ENCODE data around the gene GCM1. TPM values are rescaled to one million over a fixed set of nuclear protein-coding genes. Genes with fewer than 3 reads are reported as not detected.

The GCM1 gene
- total RNA-seq, 2 experiments from 2014 or later: not detected

GRCh38 chr6:53115113-53115512 is 33.5 kb downstream of the GCM1 start:
- CTCF ChIA-PET: no interaction called here

GRCh38 chr6:53113742-53114141 is 34.9 kb downstream of the GCM1 start:
- DNase-seq: no peak
- Mint-ChIP-seq H3K9me3 (no peaks in the 10 kb centered on the region), H3K27ac (no peak overlapping the region), H3K4me3 (no peak overlapping the region), H3K27me3 (peaks cover 2% of the 10 kb centered on the region), H3K4me1 (peaks cover 21% of the 10 kb centered on the region), H3K36me3 (ENCODE audit: low read depth) (no peaks in the 10 kb centered on the region)
- ChIA-PET POLR2A (interaction anchor here (0.5 kb wide), 1 partner anchor 177 kb away, joined by 3 read pairs; no protein-coding TSS in a partner anchor), CTCF (interaction anchor here (0.6 kb wide), 1 partner anchor 290 kb away, joined by 3 read pairs; no protein-coding TSS in a partner anchor)

More at GRCh38 chr6:53115113-53115512, 33.5 kb downstream of the GCM1 start:
- POLR2A ChIA-PET: no interaction called here
- H3K4me1 Mint-ChIP-seq: peaks cover 14% of the 10 kb centered on the region
- H3K27ac Mint-ChIP-seq: no peak overlapping the region
- no peak overlapping the region for H3K4me3 Mint-ChIP-seq
- H3K36me3 Mint-ChIP-seq (ENCODE audit: low read depth): no peaks in the 10 kb centered on the region
- no peaks in the 10 kb centered on the region for H3K9me3 Mint-ChIP-seq
- peaks cover 4% of the 10 kb centered on the region for H3K27me3 Mint-ChIP-seq
- DNase-seq: no peak

DNA sequence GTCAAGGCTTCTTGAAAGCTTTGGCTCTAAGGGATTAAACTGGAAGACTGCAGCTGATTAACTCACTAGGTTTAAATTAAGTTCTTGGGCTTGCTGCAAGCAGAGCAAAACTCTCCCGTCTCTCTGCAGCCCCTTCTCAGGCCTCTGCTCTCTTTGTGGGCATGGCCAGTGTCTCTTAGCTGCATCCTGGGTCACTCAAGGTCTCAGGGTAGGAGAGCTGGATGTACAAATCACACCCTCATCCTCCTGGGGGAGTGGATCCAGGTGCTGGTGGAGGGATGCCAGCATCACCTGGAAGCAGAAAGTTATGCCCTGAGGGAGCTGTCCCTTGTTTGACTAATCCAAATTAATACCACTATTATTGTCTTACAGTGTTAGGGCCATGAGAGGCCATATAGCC is 35.8 kb downstream of the GCM1 start:
- POLR2A ChIA-PET: no interaction called here

GRCh38 chr6:53112404-53112803 is 36.2 kb downstream of the GCM1 start:
- Mint-ChIP-seq H3K27me3 (peaks cover 2% of the 10 kb centered on the region), H3K4me3 (no peak overlapping the region), H3K9me3 (no peaks in the 10 kb centered on the region), H3K36me3 (ENCODE audit: low read depth) (no peaks in the 10 kb centered on the region), H3K27ac (peak overlapping the region; percentile 84), H3K4me1 (peaks cover 21% of the 10 kb centered on the region)
- CTCF ChIA-PET: interaction anchor here (0.7 kb wide), 1 partner anchor 103 kb away, joined by 3 read pairs; no protein-coding TSS in a partner anchor
- POLR2A ChIA-PET: interaction anchor here (0.6 kb wide), 1 partner anchor 789 kb away, joined by 3 read pairs; no protein-coding TSS in a partner anchor
- DNase-seq: peak; percentile 21

More for the DNA sequence above, 35.8 kb downstream of the GCM1 start:
- Mint-ChIP-seq H3K27me3 (peaks cover 2% of the 10 kb centered on the region), H3K36me3 (ENCODE audit: low read depth) (no peaks in the 10 kb centered on the region), H3K27ac (peak overlapping the region; percentile 84), H3K9me3 (no peaks in the 10 kb centered on the region), H3K4me1 (peaks cover 21% of the 10 kb centered on the region), H3K4me3 (no peak overlapping the region)
- CTCF ChIA-PET: no interaction called here
- no peak for DNase-seq

DNA sequence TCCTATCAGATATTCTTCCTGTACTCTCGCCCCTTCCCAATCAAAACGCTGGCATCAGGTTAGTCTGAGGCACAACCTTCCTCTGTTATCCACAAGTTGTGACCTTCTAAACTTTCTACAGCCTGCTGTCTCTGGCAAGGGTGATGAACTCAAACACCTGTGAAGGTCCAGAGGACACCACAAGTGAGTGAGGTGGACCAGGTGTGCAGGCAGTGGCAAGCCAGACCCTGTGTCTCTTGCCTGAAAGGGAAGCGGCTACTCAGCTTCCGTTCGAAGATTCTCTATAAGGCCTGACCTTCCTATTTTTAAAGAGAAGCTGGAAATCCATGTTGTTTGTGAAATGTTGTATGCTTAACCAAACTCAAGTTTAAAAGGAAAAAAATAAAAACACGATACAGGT is 36.8 kb downstream of the GCM1 start:
- H3K27ac Mint-ChIP-seq: no peak overlapping the region
- peaks cover 21% of the 10 kb centered on the region for H3K4me1 Mint-ChIP-seq
- H3K9me3 Mint-ChIP-seq: no peaks in the 10 kb centered on the region
- no peak overlapping the region for H3K4me3 Mint-ChIP-seq
- H3K27me3 Mint-ChIP-seq: peaks cover 2% of the 10 kb centered on the region
- H3K36me3 Mint-ChIP-seq (ENCODE audit: low read depth): no peaks in the 10 kb centered on the region
- no peak for DNase-seq
- POLR2A ChIA-PET: interaction anchor here (0.6 kb wide), 1 partner anchor 790 kb away, joined by 3 read pairs; no protein-coding TSS in a partner anchor
- CTCF ChIA-PET: interaction anchor here (0.7 to 1.0 kb wide), 2 partner anchors 103 to 253 kb away, joined by 3 to 5 read pairs; no protein-coding TSS in a partner anchor

GRCh38 chr6:53109612-53110011 is 39.0 kb downstream of the GCM1 start:
- Mint-ChIP-seq H3K27ac (no peak overlapping the region), H3K9me3 (no peaks in the 10 kb centered on the region), H3K27me3 (no peaks in the 10 kb centered on the region), H3K4me3 (no peak overlapping the region), H3K4me1 (peaks cover 21% of the 10 kb centered on the region), H3K36me3 (ENCODE audit: low read depth) (no peaks in the 10 kb centered on the region)
- CTCF ChIA-PET: no interaction called here
- no peak for DNase-seq
- POLR2A ChIA-PET: no interaction called here

GRCh38 chr6:53107091-53107490 is 41.5 kb downstream of the GCM1 start:
- ChIA-PET POLR2A (no interaction called here), CTCF (interaction anchor here (1.0 to 1.3 kb wide), 2 partner anchors 11 to 38 kb away, joined by 3 to 4 read pairs; no protein-coding TSS in a partner anchor)
- DNase-seq: no peak
- Mint-ChIP-seq H3K27me3 (no peaks in the 10 kb centered on the region), H3K36me3 (ENCODE audit: low read depth) (peaks cover 3% of the 10 kb centered on the region), H3K9me3 (no peaks in the 10 kb centered on the region), H3K4me1 (peaks cover 11% of the 10 kb centered on the region), H3K27ac (no peak overlapping the region), H3K4me3 (no peak overlapping the region)

DNA sequence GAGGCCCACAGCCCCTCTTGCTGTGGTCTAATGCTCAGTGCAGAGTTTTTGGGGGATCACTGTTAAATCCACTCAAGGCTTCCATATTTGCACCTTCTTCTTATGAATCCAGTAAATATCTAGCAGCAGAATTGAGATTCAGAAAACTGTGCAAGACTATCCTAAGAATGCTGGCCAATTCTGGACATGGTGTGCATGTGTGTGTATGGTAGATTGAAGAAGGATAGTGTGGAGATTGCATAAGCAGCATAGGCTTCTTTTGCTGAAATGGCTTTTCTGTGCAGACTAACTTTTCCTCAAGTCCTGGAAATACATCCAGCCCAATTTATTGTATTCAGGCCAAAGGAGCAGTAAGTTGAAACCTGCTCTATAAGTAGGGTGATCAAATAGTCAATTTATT is 43.7 kb downstream of the GCM1 start:
- Mint-ChIP-seq H3K36me3 (ENCODE audit: low read depth) (peaks cover 12% of the 10 kb centered on the region), H3K4me3 (no peak overlapping the region), H3K27me3 (no peaks in the 10 kb centered on the region), H3K9me3 (no peaks in the 10 kb centered on the region), H3K4me1 (peaks cover 6% of the 10 kb centered on the region), H3K27ac (no peak overlapping the region)
- ChIA-PET CTCF (interaction anchor here (0.9 kb wide), 1 partner anchor 375 kb away, joined by 6 read pairs; no protein-coding TSS in a partner anchor), POLR2A (no interaction called here)
- no peak for DNase-seq

DNA sequence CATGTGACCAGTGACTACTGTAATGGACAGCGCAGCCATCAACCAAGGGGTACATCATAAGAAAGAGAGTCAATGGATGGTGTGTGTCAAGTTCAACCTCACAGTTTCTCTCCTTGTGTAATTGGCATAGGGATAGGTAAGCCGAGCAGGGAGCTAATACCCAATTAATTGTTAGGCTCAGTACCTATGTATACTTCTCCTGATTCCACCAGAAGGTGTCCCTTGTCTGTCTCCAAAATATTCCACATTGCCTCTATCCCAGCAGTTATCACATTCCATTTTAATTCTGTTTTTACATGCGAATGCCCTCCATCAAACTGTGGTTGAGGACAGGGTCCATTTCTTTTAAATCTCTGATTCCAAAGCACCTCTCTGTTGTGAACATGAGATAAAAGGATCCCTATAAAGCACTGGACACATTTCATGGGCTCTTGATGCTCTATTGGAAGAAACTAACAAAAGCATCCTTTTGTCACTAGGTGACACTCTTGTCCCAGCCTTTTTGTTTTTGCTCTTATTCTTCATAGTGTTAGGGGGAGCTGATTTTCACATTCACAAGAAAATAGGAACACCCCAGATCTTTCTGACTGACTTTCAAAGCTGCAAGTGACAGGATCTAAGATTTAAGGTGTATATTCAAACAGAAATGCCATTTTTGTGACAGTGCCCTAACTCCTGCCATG is 44.5 kb downstream of the GCM1 start:
- Mint-ChIP-seq H3K9me3 (no peaks in the 10 kb centered on the region), H3K4me3 (no peak overlapping the region), H3K36me3 (ENCODE audit: low read depth) (peaks cover 12% of the 10 kb centered on the region), H3K27ac (no peak overlapping the region), H3K4me1 (no peaks in the 10 kb centered on the region), H3K27me3 (no peaks in the 10 kb centered on the region)
- no peak for DNase-seq
- POLR2A ChIA-PET: no interaction called here
- CTCF ChIA-PET: interaction anchor here (0.9 kb wide), 1 partner anchor 376 kb away, joined by 6 read pairs; no protein-coding TSS in a partner anchor

- H3K4me1 Mint-ChIP-seq: no peaks in the 10 kb centered on the region
- CTCF ChIA-PET: no interaction called here
- POLR2A ChIA-PET: no interaction called here
- H3K27me3 Mint-ChIP-seq: no peaks in the 10 kb centered on the region
- H3K36me3 Mint-ChIP-seq (ENCODE audit: low read depth): peaks cover 33% of the 10 kb centered on the region
- H3K9me3 Mint-ChIP-seq: no peaks in the 10 kb centered on the region
- H3K27ac Mint-ChIP-seq: no peak overlapping the region
- H3K4me3 Mint-ChIP-seq: no peak overlapping the region
- DNase-seq: no peak
These were observed 47.6 kb downstream of the GCM1 start for GRCh38 chr6:53101006-53101405.

DNA sequence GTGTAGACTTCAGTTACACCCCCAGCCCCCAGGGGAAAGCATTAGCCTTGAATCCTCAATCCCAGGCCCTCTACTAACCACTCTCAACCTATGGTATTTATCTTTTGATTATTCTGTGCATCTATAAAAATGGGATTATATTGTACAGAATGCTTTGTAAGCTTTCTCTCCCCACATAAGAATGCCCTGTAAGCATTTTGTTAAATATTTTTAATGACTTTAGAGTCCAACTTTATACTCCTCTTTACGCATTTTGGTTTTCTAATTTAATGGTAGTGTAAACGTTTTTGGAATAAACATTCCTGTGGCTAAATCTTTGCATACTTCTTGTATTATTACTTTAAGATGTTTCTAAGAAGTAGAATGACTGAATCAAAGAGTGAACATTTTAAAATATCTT is 48.1 kb downstream of the GCM1 start:
- H3K27ac Mint-ChIP-seq: no peak overlapping the region
- DNase-seq: no peak
- ChIA-PET CTCF (no interaction called here), POLR2A (no interaction called here)
- no peaks in the 10 kb centered on the region for H3K9me3 Mint-ChIP-seq
- H3K4me3 Mint-ChIP-seq: no peak overlapping the region
- H3K4me1 Mint-ChIP-seq: no peaks in the 10 kb centered on the region
- peaks cover 37% of the 10 kb centered on the region for H3K36me3 Mint-ChIP-seq (ENCODE audit: low read depth)
- no peaks in the 10 kb centered on the region for H3K27me3 Mint-ChIP-seq

DNA sequence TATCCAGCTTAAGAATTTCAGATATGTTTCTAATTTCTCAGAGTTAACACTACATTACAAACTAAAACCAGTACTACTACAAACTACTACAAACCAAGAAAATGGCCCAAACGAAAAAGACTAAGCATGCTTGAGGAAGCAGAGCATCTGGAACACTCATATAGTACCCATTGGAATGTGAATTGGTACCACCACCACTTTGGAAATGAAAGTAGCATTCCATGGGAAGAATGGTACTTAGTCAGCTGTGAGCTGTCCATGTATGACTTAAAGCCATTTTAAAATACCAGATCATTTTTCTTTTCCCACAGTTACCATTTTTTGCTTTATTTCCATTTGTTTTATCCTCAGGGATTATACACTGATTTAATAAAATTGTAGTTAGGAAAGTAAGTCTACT is 52.9 kb downstream of the GCM1 start:
- H3K27me3 Mint-ChIP-seq: no peaks in the 10 kb centered on the region
- peaks cover 52% of the 10 kb centered on the region for H3K36me3 Mint-ChIP-seq (ENCODE audit: low read depth)
- H3K4me1 Mint-ChIP-seq: peaks cover 5% of the 10 kb centered on the region
- ChIA-PET CTCF (interaction anchor here (0.7 to 1.5 kb wide), 2 partner anchors 11 to 497 kb away, joined by 3 to 4 read pairs; no protein-coding TSS in a partner anchor), POLR2A (no interaction called here)
- H3K4me3 Mint-ChIP-seq: no peak overlapping the region
- DNase-seq: no peak
- H3K27ac Mint-ChIP-seq: no peak overlapping the region
- H3K9me3 Mint-ChIP-seq: no peaks in the 10 kb centered on the region

DNA sequence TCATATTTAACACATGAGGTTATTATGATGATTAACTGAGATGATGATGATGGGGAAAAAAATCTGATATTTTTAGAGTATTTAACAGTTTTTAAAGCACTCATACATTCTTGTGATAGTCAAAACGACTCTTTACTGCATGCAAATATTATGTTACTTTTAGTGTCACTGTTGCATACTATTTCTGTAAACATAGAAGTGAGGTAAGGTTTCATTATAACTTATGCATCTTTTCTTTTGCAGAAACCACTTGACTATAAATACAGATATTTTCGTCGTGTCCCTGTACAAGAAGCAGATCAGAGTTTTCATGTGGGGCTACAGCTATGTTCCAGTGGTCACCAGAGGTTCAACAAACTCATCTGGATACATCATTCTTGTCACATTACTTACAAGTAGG is 53.4 kb downstream of the GCM1 start:
- Mint-ChIP-seq H3K27ac (no peak overlapping the region), H3K36me3 (ENCODE audit: low read depth) (peaks cover 52% of the 10 kb centered on the region), H3K9me3 (no peaks in the 10 kb centered on the region), H3K4me1 (peaks cover 5% of the 10 kb centered on the region), H3K4me3 (no peak overlapping the region), H3K27me3 (no peaks in the 10 kb centered on the region)
- ChIA-PET POLR2A (no interaction called here), CTCF (no interaction called here)
- DNase-seq: no peak
